Activated naive CD4-positive, alpha-beta T cell treated with Interleukin-2 at 50 U/mL for 16 hours (primary cell): ENCODE results near the gene SULT1A1.
"Not testable (repeated sequence)": the region's sequence is repeated elsewhere in the genome, so short reads cannot be mapped to it uniquely, and the experiment has no call there.

Experiments
- DNase-seq: peaks from one replicate; pipeline ENCODE4 v3.0.0-alpha.2; 2020

The SULT1A1 gene

DNA sequence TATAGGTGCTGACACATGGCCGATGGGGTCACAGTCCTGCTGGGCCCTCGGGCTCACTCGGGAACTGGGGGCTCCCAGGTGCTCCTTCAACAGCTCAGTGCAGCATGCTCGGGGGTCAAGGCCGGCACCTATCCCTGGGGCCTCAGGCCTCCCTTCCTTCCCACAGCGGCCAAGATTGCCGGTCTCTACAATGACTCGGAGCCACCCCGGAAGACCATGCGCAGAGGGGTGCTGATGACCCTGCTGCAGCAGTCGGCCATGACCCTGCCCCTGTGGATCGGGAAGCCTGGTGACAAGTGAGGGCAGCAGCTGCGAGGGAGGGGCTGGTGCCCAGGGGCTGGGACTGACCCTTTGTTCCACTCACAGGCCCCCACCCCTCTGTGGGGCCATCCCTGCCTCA lies 19.9 kb downstream of the SULT1A1 start:
- no peak for DNase-seq

GRCh38 chr16:28589069-28589468 lies 20.8 kb downstream of the SULT1A1 start:
- no peak for DNase-seq

DNA sequence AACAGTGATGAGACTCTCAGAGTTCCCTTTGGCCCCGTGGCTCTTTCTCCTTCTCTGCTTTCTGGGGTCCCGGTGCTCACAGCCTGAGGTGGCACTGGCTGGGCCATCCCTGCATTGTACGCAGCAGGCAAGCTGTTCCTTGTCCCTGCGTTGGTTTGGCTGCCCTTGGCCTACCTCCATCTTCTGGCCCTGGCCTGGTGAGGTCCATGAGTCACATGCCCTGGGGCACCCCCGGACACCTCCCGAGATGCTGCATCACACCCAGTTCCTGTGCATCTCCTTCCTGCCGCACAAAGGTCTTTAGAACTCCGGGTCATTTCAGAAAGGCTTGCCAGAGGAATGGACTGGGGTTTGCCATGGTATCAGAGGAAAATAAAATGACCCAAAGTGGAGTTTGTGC lies 22.5 kb downstream of the SULT1A1 start:
- DNase-seq, result no peak

DNA sequence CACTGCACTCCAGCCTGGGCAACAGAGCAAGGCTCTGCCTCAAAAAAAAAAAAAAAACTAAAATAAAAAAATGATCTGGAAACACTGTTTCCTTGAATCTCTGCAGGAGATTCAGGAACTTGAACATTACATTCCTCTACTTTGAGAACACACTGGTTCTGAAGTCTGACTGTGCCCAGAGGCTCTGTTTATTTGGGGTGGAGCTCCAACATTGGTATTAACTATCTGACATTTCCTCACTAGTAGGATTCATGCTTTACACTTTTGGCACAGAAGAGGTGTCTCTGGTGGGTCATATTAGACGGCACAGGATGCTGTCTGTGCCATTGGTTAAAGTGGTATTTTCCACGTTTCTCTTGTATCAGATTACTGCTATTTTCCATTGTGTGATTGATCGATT lies 23.4 kb downstream of the SULT1A1 start:
- DNase-seq, result no peak

- DNase-seq, result no peak
Observed at GRCh38 chr16:28585674-28586073, 24.2 kb downstream of the SULT1A1 start.

DNA sequence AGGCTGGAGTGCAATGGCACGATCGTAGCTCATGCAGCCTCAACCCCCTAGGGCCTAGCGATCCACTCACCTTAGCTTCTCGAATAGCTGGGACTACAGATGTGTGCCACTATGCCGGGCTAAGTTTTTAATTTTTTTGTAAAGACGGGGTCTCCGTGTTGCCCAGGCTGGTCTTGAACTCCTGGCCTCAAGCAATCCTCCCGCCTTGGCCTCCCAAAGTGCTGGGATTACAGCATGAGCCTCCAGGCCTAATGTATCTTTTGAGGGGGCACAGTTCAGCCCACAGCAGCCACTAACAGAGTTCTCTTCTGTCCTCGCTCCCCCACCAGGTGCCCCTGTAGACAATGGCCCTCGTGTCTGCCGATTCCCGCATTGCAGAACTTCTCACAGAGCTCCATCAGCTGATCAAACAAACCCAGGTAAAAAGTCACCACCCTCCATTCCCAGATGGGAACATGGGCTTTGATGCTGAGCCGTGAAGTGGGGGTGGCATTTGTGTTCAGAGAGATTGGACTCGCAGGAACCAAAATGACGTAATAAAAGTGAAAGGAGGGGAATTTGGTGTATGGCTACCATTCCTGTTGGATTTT lies 29.0 kb downstream of the SULT1A1 start:
- no peak for DNase-seq

DNA sequence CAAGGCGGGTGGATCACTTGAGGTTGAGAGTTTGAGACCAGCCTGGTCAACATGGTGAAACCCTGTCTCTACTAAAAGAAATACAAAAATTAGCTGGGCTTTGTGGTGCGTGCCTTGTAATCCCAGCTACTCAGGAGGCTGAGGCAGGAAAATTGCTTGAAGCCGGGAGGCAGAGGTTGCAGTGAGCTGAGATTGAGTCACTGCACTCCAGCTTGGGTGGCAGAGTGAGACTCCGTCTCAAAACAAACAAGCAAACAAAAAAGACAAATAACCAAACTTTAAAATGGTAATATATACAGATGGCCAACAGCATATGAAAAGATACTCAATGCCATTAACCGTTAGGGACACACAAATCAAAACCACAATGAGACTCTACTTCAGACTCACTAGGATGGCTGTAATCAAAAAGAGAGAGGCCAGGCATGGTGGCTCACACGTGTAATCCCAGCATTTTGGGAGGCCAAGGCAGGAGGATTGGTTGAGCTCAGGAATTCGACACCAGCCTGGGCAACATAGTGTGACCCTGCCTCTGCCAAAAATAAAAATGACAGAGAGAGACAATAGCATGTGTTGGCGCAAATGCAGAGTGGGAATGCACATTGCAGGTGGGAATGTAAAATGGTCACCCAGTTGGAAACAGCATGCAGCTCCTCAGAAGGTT lies 34.3 kb downstream of the SULT1A1 start:
- DNase-seq, result no peak

DNA sequence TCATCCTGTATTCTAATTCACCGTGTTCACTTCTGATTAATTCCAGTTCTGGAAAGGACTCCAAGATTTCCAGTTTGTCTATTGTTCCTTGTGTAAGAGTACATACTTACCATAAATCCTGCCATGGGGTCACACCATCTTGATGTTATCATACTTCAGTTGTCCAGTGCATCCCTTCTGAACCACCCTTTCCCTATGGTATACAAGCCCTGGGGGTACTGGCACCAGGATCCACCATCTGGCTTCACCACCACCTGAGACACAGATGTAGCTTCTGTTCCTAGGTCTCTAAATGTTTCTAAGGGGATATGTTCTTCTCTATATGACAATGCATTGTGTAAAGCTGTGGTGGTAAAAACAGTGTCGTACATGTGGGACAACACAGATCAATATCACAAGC lies 34.9 kb downstream of the SULT1A1 start:
- no peak for DNase-seq

DNA sequence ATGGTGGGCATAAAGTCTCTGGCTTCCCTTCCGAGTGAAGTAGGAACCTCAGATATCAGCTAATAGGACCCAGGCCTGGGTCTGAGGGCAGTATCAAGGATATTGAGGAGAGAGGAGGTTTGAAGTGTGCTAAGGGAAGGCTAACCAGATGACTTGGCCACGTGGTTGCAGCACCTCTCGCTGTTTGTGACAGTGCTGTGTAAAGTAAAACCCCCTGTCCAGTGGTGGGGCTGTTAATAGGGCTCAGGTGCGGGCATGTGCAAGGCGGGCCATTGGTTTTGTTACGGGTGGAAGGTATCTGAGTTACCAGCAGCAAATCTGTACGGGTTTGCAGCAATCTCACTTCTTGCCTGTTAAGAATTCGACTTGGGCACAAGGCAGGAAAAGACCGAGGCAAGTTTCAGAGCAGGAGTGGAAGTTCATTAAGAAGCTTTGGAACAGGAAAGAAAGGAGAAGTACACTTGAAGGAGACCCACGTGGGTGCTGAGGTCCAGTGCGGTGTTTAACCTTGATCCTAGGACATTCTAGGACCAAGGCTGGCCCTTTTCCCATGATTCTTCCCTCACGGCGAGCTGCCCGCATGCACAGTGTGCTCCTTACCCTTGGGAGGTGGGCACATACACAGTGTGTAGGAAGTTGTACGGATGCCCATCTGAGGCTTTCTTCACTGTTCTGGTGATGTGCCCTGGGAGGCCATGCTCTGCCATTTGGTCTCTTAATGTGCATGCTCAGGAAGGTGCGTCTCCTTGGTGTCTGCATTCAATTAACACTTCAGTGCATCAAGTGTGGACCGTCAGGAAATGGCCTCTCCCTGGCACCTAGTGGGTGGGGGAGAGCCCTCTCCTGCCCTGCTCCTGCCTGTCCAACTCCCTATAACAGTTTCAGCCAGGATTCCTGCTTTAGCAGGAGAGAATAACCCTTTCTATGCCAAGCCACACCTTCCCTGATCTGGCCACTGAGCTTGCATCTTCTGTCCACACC lies 35.8 kb downstream of the SULT1A1 start:
- no peak for DNase-seq

DNA sequence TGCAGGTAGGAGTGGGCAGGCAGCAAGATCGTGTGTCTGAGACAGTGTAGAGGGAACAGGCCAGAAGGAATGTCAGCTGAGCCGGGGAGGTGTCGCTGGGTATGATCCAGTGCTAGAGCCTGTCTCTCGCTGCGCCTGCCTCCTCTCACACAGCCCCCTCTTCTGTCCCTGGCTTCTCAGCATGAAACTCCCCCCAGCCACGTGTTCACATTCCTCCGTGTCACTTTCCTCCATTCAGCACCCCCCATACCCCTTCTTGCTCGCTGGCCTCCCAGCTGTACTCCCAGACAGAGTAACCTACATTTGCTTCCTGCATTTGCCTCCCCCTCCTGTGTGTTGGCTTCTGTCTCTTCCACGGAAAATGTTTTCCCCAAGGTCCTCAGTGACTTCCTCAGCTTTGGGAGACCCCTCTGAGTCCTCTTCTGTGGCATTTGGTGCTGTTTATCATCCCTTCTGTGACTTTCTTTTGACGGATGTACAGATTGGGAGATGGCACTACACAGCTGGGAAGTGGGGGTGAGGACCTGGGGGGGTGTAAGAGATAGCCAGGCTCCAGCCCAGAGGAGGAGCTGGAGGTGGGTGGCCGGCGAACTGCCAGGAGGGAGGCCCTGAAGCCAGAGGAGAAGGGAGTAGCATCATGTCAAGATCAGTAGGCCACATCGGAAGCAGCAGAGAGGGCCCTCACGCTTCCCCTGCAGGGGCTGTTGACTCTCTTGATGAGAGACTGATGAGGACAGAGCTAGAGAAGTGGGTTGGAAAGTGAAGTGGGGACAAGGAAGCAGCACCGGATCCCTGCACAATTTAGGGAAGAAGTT lies 36.9 kb downstream of the SULT1A1 start:
- no peak for DNase-seq

- DNase-seq, result no peak
Observed at GRCh38 chr16:28569968-28570752, 39.7 kb downstream of the SULT1A1 start.

- DNase-seq, result no peak
Observed at GRCh38 chr16:28569021-28569420, 40.8 kb downstream of the SULT1A1 start.

DNA sequence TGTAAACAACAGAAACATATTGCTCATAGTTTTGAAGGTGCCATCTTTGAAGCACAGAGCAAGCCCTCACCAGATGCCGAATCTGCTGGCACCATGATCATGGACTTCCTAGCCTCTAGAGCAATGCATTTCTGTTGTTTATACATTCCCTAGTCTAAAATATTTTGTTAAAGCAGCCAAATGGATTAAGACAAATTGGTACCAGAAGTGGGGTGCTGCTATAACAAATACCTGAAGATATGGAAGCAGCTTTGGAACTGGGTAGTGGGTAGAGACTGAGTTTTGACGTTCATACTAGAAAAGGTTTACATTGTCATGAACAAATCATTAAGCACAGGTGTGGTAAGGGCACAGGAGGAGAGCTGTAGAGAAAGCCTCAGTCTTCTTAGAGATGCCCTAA lies 42.6 kb downstream of the SULT1A1 start:
- DNase-seq, result no peak

DNA sequence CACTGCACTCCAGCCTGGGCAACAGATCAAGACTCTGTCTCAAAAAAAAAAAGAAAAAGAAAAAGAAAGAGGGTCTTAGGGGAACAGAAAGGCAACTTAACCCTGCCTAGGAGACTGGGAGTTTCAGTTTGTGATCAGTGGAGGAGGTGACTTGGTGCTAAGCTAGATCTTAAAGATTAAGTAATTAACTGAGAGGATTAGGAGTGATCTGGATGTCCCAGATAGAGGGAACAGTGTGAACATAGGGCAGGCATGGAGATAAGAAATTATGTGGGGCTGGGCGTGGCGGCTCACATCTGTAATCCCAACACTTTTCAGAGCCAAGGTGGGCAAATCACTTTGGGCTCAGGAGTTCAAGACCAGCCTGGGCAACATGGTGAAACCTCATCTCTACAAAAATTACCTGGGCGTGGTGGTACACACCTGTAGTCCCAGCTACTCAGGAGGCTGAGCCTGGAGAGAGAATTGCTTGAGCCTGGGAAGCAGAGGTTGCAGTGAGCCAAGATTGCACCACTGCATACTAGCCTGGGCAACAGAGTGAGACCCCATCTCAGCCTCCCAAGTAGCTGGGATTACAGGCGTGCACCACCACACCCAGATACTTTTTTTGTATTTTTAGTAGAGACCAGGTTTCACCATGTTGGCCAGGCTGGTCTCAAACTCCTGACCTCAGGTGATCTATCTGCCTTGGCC lies 43.5 kb downstream of the SULT1A1 start:
- DNase-seq, result not testable (repeated sequence)

DNA sequence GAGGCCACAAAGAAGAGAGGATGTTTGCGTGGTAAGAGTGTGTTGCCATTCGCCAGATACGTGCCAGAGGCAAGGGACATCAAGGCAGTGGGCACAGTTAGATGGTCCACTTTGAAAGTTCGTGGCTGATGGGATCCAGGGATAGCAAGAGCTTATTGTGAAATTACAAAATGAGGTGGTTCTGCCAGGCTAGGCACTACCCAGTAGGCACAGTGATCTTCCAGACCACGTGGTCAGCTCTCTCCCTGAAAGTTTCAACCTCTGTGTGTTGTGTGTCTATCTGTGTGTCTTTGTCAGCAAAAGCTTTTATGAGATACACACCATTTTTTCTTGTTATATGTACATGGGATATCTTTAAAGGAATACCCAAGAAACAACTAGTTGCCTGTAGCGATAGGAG lies 46.6 kb downstream of the SULT1A1 start:
- no peak for DNase-seq

- DNase-seq, result no peak
Observed at GRCh38 chr16:28562199-28562598, 47.6 kb downstream of the SULT1A1 start.

GRCh38 chr16:28561557-28562187 lies 48.2 kb downstream of the SULT1A1 start:
- DNase-seq, result no peak

DNA sequence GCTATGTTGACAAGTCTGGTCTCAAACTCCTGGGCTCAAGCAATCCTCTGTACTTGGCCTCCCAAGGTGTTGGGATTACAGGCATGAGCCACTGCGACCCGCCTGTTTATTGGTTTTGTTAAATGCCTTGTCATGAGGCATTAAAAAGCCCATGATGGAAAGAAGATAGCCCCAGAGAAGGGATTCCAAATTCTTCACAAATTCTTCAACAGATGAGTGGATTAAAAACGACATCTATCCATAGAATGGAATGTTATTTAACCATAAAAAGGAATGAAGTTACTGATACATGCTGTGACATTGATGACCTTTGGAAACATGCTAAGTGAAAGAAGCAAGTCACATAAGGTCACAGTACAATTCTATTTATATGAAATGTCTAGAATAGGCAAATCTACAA lies 51.4 kb downstream of the SULT1A1 start:
- DNase-seq, result no peak

GRCh38 chr16:28556914-28557320 lies 52.9 kb downstream of the SULT1A1 start:
- no peak for DNase-seq

DNA sequence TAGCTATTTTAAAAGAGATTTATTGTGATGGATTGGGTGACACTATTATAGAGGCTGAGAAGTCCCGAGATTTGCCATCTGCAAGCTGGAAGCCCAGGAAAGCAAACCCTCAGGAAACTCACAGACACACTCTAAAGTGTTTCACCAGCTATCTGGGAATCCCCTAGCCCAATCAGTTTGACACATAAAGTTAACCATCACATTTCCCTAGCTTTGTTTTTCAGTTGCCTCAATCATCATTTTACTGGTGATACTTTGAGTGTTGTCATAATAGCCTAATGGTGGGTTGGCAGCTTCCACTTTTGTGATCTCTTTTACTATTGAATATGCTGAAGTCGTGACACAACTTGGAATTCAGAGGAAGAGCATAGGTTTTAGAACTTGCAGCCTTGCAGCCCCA lies 54.3 kb downstream of the SULT1A1 start:
- DNase-seq, result no peak
